ENCODE results near the gene GNL1. TPM values are rescaled to one million over a fixed set of nuclear protein-coding genes. Genes with fewer than 3 reads are reported as not detected.

GNL1 gene, protein sequence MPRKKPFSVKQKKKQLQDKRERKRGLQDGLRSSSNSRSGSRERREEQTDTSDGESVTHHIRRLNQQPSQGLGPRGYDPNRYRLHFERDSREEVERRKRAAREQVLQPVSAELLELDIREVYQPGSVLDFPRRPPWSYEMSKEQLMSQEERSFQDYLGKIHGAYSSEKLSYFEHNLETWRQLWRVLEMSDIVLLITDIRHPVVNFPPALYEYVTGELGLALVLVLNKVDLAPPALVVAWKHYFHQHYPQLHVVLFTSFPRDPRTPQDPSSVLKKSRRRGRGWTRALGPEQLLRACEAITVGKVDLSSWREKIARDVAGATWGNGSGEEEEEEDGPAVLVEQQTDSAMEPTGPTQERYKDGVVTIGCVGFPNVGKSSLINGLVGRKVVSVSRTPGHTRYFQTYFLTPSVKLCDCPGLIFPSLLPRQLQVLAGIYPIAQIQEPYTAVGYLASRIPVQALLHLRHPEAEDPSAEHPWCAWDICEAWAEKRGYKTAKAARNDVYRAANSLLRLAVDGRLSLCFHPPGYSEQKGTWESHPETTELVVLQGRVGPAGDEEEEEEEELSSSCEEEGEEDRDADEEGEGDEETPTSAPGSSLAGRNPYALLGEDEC
- 33.2 and 40.0 TPM in 2 replicates for total RNA-seq

DNA sequence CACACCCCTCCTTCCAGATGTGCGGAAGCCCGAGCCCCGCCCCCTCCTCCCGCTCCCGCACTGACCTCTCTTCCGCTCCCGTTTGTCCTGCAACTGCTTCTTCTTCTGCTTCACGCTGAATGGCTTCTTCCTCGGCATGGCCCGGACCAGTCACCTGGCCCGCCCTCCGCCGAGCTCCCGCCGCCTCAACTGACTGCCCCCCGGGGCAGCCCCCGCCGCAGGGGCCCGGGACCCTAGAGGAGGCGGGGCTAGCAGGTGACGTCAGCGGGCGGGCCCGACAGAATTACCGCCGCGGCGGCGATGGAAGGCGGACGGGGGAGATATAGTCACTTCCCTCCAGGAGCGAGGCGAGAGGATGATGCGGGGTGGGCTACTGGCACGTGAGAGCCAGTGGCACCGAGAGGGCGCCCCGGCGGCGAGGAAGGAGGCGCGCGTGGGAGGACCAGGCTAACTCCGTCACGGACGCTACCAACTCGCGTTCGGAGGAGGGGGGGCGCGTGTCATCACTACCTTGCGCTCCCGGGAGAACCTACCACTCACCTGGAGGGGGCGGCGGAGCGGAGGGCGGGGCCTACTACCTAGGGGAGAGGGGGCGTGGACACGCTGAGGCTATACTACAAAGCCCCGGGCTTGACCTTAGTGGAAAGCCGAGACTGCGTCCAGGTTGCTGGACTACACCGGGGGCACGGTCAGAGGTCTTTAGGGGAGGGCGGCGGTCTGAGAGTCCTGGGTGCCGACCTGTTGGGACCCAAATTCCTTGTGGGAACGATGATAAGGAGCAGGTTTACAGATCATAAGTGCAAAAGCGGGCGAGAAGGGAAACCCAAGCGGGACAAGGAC, at the start of gene GNL1:
TSS of gene GNL1 (minus strand) at position 424 of the 840 bp plus-strand sequence. CDS start at position 138, 286 bp downstream.

DNA sequence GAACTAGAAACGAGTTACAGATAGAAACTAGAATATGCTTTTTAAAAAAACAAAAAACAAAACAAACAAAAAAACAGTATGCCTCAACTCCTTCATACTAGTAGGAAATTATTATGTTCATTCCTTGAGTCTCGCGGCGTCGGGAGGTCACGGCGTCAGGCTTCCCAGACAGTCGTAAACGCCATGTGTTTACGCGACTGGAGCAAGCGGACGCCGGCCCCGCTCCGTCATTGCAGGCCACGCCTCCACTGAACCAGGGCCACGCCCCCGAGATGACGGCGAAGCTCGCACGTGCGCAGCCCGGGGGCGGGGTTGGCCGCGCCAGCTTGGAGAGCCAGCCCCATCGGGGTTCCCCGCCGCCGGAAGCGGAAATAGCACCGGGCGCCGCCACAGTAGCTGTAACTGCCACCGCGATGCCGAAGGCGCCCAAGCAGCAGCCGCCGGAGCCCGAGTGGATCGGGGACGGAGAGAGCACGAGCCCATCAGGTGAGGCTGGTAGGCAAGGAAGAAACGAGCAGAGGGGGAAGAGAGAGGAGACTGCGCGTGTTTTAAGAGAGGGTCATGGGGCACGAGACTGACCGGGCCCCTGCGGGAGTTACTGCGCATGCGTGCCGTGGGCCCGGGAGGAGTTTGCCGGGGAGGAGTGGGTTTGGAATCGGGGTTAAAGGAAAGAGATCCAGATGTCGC, 14.9 kb upstream of the GNL1 start, which contains the start of gene ABCF1:
TSS of gene ABCF1 (plus strand) at position 368 of the 687 bp plus-strand sequence. CDS start at position 414, 46 bp downstream.

DNA sequence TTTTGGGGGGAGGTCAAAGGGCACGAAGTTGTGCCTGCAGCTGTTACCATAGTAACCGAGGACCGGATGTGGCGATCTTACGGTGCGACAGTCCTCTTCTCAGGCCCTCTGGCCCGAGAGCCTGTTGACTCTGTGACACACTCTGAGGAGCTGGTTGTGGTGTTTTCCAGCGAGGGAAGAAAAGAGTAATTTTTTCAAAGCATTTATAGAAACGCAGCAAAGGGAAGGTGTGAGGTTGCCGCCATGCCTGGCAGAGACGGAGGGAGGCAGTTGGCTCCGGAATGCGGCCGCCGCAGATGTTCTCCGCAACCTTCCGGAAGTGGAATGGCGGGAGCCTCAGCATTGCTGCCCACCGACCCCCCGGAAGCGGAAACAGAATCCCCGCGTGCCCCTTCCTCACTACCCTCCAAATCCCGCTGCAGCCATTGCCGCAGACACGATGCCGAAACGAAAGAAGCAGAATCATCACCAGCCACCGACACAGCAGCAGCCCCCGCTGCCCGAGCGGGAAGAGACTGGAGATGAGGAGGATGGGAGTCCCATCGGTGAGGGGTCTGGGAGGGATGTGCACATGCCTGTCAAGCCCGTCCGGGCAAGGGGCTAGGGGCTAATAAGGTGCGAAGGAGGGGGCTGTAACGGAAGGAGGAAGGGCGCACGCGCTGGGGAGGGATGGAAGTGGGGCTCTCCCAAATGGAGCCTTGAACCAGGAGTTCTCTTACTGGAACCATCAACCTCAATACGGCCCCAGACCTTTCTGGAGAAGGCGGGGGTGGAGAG, 805 bp upstream of the GNL1 start, which contains the start of gene PRR3:
TSS of gene PRR3 (plus strand) at position 390 of the 777 bp plus-strand sequence. CDS start at position 440, 50 bp downstream.

Other genes starting within 250 kb of the GNL1 start
- gene TRIM39, start 229.6 kb downstream of the GNL1 start, total RNA-seq: 5.7 and 9.1 TPM in 2 replicates
- 52.1 and 79.5 TPM in 2 replicates for gene RPP21, start 211.3 kb downstream of the GNL1 start, total RNA-seq
- 591 and 594 TPM in 2 replicates for gene HLA-E, start 67.0 kb downstream of the GNL1 start, total RNA-seq
- gene PRR3, start 806 bp upstream of the GNL1 start, total RNA-seq: 1.9 and 5.6 TPM in 2 replicates
- 48.7 and 53.4 TPM in 2 replicates for gene ABCF1, start 15.0 kb upstream of the GNL1 start, total RNA-seq
- gene PPP1R10, start 60.8 kb upstream of the GNL1 start, total RNA-seq: 21.8 and 24.0 TPM in 2 replicates
- 55.8 and 57.7 TPM in 2 replicates for gene MRPS18B, start 61.4 kb upstream of the GNL1 start, total RNA-seq
- gene ATAT1, start 70.4 kb upstream of the GNL1 start, total RNA-seq: 2.9 and 6.0 TPM in 2 replicates
- 7.7 and 8.0 TPM in 2 replicates for gene C6orf136, start 90.6 kb upstream of the GNL1 start, total RNA-seq
- gene DHX16, start 116.5 kb upstream of the GNL1 start, total RNA-seq: 31.8 and 36.3 TPM in 2 replicates
- 78.3 and 93.0 TPM in 2 replicates for gene PPP1R18, start 130.2 kb upstream of the GNL1 start, total RNA-seq
- 18.4 and 18.5 TPM in 2 replicates for gene NRM, start 134.5 kb upstream of the GNL1 start, total RNA-seq
- gene MDC1, start 160.8 kb upstream of the GNL1 start, total RNA-seq: 12.4 and 12.5 TPM in 2 replicates
- 1,014 and 1,183 TPM in 2 replicates for gene TUBB, start 163.9 kb upstream of the GNL1 start, total RNA-seq
- 138 and 156 TPM in 2 replicates for gene FLOT1, start 186.2 kb upstream of the GNL1 start, total RNA-seq
- 72.1 and 91.5 TPM in 2 replicates for gene IER3, start 188.1 kb upstream of the GNL1 start, total RNA-seq